ENCODE results near the gene PRPS1.
"Not testable (repeated sequence)": the region's sequence is repeated elsewhere in the genome, so short reads cannot be mapped to it uniquely, and the experiment has no call there.

PRPS1 gene

GRCh38 chrX:107627838-107628661, at the start of gene PRPS1:
TSS of gene PRPS1 (plus strand) at chrX:107628510. CDS start at chrX:107628629, 119 bp downstream.
- peak; percentile 48; the same call in 1 of the 2 replicates for TF ChIP-seq POLR2A (IDR thresholded peaks at IDR 0.05; ENCODE audit: low read depth, low read length)
- peak; percentile 81 for DNase-seq (ENCODE audit: insufficient read length, low spot score)
- peak; percentile 97 for FAIRE-seq

DNA sequence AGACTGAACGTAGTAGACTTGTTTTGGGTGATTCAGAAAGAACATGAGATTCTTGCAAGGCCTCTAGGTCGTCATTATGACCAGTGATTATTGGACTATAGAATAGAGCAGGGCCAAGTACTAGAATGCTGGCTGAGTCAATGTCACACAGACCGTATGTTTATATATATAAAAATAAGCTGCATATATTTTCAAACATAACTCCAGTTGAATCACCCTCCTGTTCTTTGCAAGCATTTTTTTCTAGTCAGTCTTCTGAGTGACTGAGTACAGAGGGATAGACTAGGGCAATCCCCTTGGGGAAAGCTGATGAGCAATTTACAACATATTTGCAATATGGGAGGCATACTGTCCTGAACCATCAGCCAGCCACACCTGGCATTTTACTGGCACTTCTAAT, 48.4 kb upstream of the PRPS1 start:
- DNase-seq (ENCODE audit: insufficient read length, low spot score), result no peak
- no peak for FAIRE-seq
- no peak for TF ChIP-seq POLR2A (IDR thresholded peaks at IDR 0.05; ENCODE audit: low read depth, low read length)

- TF ChIP-seq POLR2A (IDR thresholded peaks at IDR 0.05; ENCODE audit: low read depth, low read length), result no peak
- DNase-seq (ENCODE audit: insufficient read length, low spot score), result no peak
- no peak for FAIRE-seq
Observed at GRCh38 chrX:107581923-107582322, 46.4 kb upstream of the PRPS1 start.

DNA sequence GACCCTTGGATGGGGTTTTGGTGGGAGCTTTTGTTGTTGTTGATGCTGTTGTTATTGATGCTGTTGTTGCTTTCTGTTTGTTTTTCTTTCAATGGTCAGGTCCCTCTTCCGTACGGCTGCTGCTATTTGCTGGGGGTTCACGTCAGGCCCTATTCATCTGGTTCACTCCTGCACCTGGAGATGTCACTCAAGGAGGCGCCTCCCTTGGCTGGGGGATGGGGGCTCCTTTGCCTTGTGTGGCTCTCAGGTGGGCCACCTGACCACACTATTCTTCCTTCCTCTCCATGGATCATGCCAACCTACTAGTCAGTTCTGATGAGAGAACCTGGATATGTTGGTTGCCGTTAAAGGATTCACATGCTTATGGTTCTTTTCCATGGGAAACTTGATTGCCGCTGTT, 39.1 kb upstream of the PRPS1 start:
- DNase-seq (ENCODE audit: insufficient read length, low spot score), result no peak
- FAIRE-seq, result no peak
- no peak for TF ChIP-seq POLR2A (IDR thresholded peaks at IDR 0.05; ENCODE audit: low read depth, low read length)

DNA sequence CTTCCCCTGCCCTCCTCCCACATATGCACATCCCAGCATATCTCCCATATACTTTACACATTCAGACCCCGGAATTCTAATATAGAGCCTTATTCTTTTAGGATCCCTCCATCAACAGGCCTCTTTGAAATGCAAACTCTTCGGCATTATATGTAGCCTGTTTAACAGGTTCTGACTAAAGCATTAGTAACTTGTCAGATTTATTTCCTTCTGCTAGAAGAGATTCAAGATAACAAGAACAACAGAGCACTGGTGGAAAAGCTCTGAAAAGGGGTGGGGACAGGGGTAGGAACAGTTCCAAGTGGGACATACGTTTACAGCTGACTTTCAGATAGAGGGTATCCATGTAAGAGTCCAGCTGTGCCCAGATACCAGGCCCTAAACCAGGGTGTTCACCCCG, 31.7 kb upstream of the PRPS1 start:
- TF ChIP-seq POLR2A (IDR thresholded peaks at IDR 0.05; ENCODE audit: low read depth, low read length), result no peak
- DNase-seq (ENCODE audit: insufficient read length, low spot score) (no peak), FAIRE-seq (no peak)

DNA sequence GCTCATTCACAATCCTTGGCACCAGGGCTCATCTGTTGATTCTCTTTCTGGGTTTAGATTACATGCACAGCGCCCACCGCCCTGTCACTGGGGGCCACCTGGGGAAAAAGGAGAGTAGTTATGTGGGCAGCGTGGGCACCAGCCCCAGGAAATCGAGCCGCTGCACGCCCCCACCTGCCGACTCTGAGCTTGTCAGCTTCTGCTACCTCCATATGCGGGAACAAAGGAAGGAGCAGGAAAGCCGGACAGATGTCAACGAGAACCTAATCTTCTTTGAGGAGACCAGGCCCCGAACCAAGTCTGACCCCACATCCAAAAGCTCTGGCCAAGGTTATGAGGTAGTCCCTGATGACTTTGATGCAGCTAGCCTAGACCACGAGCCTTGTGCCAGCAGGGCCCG, 31.0 kb upstream of the PRPS1 start:
- TF ChIP-seq POLR2A (IDR thresholded peaks at IDR 0.05; ENCODE audit: low read depth, low read length), result no peak
- DNase-seq (ENCODE audit: insufficient read length, low spot score) (no peak), FAIRE-seq (no peak)

DNA sequence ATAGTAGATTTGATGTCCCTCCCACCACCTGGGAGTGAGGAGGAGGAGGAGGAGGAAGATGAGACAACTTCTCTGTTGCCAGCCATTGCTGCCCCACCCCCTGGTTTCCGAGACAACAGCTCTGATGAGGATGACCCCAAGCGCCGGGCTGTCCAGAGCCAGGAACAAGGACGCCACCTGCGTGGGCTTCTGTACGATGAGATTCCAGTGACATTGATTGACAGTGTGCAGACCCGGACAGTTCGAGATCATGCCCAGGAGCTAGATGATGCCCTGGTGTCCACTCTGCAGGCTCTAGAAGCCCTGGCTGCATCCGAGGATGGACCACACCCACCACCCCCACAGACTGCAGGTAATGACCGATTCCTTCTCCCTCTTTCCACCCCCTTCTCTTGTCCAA, 30.5 kb upstream of the PRPS1 start:
- DNase-seq (ENCODE audit: insufficient read length, low spot score) (no peak), FAIRE-seq (no peak)
- no peak for TF ChIP-seq POLR2A (IDR thresholded peaks at IDR 0.05; ENCODE audit: low read depth, low read length)

- DNase-seq (ENCODE audit: insufficient read length, low spot score) (no peak), FAIRE-seq (no peak)
- no peak for TF ChIP-seq POLR2A (IDR thresholded peaks at IDR 0.05; ENCODE audit: low read depth, low read length)
Observed at GRCh38 chrX:107599450-107599861, 28.9 kb upstream of the PRPS1 start.

- DNase-seq (ENCODE audit: insufficient read length, low spot score), result no peak
- TF ChIP-seq POLR2A (IDR thresholded peaks at IDR 0.05; ENCODE audit: low read depth, low read length), result no peak
- no peak for FAIRE-seq
Observed at GRCh38 chrX:107600366-107600765, 27.9 kb upstream of the PRPS1 start.

DNA sequence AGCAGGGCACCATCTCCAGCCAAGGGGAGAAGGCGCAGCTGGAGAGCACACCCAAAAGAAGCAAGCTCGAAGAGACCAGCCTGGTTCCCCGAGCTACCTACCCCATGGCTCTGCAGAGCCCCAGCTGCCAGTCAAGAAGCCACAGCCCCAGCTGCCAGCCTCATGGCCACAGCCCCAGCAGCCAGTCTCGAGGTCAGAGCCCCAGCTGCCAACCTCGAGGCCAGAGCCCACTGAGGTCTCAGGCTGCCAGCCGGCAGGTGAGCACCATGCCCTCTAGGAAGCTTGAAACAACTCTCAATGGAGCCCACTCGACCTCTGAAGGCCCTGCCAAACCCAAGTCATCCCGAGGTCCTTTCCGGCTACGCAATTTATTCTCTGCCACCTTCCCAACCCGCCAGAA, 27.0 kb upstream of the PRPS1 start:
- no peak for TF ChIP-seq POLR2A (IDR thresholded peaks at IDR 0.05; ENCODE audit: low read depth, low read length)
- no peak for FAIRE-seq
- DNase-seq (ENCODE audit: insufficient read length, low spot score), result no peak

- DNase-seq (ENCODE audit: insufficient read length, low spot score) (no peak), FAIRE-seq (no peak)
- TF ChIP-seq POLR2A (IDR thresholded peaks at IDR 0.05; ENCODE audit: low read depth, low read length), result no peak
Observed at GRCh38 chrX:107601759-107602158, 26.6 kb upstream of the PRPS1 start.

DNA sequence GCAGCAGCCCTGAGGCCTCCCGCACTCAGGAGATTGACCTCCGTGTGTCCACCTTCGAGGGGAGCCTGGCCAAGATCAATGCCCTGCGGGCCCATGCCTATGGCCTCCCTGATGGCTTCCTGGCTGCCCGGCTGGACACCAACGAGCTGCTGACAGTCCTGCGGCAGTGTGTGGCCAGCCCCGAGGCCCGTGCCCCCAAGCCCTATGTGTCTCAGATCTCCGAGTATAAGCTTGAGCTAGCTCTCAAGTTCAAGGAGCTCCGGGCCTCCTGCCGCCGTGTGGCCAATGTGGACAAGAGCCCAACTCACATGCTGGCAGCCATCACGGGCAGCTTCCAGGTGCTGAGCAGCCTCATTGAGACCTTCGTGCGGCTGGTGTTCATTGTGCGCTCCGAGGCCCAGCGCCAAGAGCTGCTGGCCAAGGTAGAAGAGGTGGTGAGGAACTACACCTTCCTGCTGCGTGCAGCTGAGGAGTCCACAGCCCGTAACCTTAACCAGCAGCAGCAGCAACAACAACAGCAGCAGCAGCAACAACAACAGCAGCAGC, 25.5 kb upstream of the PRPS1 start:
- DNase-seq (ENCODE audit: insufficient read length, low spot score), result no peak
- no peak for FAIRE-seq

GRCh38 chrX:107603429-107604159, 24.7 kb upstream of the PRPS1 start:
- DNase-seq (ENCODE audit: insufficient read length, low spot score) (no peak), FAIRE-seq (no peak)
- no peak for TF ChIP-seq POLR2A (IDR thresholded peaks at IDR 0.05; ENCODE audit: low read depth, low read length)

More for the DNA sequence above, 25.5 kb upstream of the PRPS1 start:
- TF ChIP-seq POLR2A (IDR thresholded peaks at IDR 0.05; ENCODE audit: low read depth, low read length), result no peak

DNA sequence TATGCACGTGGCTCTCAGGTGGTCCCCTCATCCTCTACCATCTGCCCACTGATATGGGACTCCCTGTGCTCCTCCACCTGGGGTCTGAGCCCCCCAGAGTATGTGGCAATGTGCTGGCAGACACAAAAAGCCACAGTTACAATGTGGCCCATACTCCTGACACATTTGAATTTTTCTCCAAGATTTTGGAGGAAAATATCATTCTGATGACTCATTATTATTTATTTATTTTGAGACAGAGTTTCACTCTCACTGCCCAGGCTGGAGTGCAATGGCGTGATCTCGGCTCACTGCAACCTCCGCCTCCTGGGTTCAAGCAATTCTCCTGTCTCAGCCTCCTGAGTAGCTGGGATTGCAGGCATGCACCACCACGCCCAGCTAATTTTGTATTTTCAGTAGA, 19.2 kb upstream of the PRPS1 start:
- not testable (repeated sequence) for DNase-seq (ENCODE audit: insufficient read length, low spot score); FAIRE-seq
